NCI-H187 (cell line): Measurements from ENCODE around the gene UNC119.

Experiments used
- DNase-seq, 2 experiments: peaks; one replicate each; lab custom pipeline; 2025; lab: John Stamatoyannopoulos, UW

UNC119 gene

GRCh38 chr17:28498652-28499363, 53.6 kb downstream of the UNC119 start:
- no peak for DNase-seq

- no peak for DNase-seq
These were observed 54.5 kb downstream of the UNC119 start for GRCh38 chr17:28497931-28498330.
